NT2/D1 (cell line): ENCODE data around the gene HM13.

ENCODE experiments used
- DNase-seq: peaks from one replicate; pipeline ENCODE4 v3.0.0-alpha.2; 2011; ENCODE audit warnings: low read depth, low spot score
- H3K27me3 ChIP-seq: 2 replicates; pipeline ENCODE4 v1.6.0; 2011; ENCODE audit warnings: mild to moderate bottlenecking; ENCODE audit not compliant: insufficient read length, insufficient read depth
- H3K36me3 ChIP-seq: 2 replicates; pipeline ENCODE4 v1.6.1; 2011; ENCODE audit warnings: mild to moderate bottlenecking, low read length, mixed read lengths; ENCODE audit not compliant: insufficient read depth, insufficient read length
- H3K4me1 ChIP-seq: 2 replicates; pipeline ENCODE4 v1.5.1; 2011; ENCODE audit not compliant: insufficient read depth, insufficient read length
- H3K4me3 ChIP-seq: 2 replicates; pipeline ENCODE4 v1.5.1; 2011; ENCODE audit warnings: low read depth; ENCODE audit not compliant: insufficient read length
- H3K9ac ChIP-seq: 2 replicates; pipeline ENCODE4 v1.6.0; 2011; ENCODE audit warnings: low read depth; ENCODE audit not compliant: insufficient read length
- H3K9me3 ChIP-seq: 2 replicates; pipeline ENCODE4 v1.5.1; 2011; ENCODE audit warnings: mild to moderate bottlenecking, low read length; ENCODE audit not compliant: insufficient read depth
- SUZ12 ChIP-seq: IDR thresholded peaks from 2 replicates; pipeline ENCODE4 v1.6.1; 2011; ENCODE audit not compliant: insufficient read length, insufficient read depth; ENCODE audit errors: extremely low read depth
- YY1 ChIP-seq: IDR thresholded peaks from 2 replicates; pipeline ENCODE4 v1.6.1; 2011; ENCODE audit not compliant: insufficient read length, insufficient read depth
- ZNF274 ChIP-seq: IDR thresholded peaks from 2 replicates; pipeline ENCODE4 v1.6.1; 2011; ENCODE audit warnings: mild to moderate bottlenecking, low read depth, low read length

The HM13 gene

DNA sequence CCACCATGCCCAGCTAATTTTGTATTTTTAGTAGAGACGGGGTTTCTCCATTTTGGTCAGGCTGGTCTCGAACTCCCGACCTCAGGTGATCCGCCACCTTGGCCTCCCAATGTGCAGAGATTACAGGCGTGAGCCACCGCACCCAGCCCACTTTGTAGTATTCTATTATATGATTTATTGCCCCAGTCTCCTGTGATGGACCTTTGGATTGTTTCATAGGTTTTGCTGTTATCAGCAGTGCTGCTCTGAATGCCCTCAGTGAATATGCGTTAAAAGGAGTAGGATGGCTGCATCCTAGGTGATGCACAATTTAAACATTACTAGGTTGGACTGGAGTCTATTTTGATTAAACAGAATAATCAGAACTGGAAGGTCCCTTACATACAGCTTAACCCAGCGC lies 101.2 kb downstream of the HM13 start:
- H3K4me1 ChIP-seq = peaks cover 5% of the 10 kb centered on the region
- H3K9ac ChIP-seq = no peak overlapping the region
- TF ChIP-seq SUZ12 (no peak), ZNF274 (no peak), YY1 (no peak)

DNA sequence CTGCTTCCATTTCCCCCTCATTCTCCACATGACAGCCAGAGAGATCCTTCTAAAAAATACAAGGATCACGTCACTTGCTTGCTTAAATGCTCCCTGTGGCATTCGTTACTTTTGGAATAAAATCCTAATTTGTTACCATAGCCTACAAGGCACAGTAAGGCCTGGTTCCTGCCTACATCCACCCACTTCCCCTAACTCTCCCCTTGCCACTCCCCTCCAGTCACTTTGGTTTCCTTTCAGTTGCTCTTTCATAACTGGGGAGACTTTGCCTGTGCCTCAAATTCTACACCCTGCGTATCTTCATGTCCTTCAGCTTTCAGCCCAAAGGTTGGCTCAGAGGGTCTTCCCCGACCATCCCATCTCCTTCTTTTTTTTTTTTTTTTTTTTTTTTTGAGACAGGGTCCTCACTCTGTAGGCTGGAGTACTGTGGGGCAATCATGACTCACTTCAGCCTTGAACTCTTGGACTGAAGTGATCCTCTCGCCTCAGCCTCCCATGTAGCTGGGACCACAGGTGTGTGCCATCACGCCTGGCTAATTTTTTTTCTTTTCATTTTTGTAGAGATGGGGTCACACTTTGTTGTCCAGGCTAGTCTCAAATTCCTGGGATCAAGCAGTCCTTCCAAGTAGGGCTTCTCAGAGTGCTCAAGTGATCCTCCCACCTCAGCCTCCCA lies 103.3 kb downstream of the HM13 start:
- H3K9ac ChIP-seq = no peak overlapping the region
- no peaks in the 10 kb centered on the region for H3K4me1 ChIP-seq
- no peaks in the 10 kb centered on the region for H3K9me3 ChIP-seq
- DNase-seq = no peak
- TF ChIP-seq ZNF274 (no peak), YY1 (no peak), SUZ12 (no peak)
- H3K27me3 ChIP-seq = no peaks in the 10 kb centered on the region
- H3K4me3 ChIP-seq = no peak overlapping the region
- H3K36me3 ChIP-seq = no peaks in the 10 kb centered on the region

More for the DNA sequence above, 101.2 kb downstream of the HM13 start:
- DNase-seq = no peak
- no peaks in the 10 kb centered on the region for H3K9me3 ChIP-seq
- H3K27me3 ChIP-seq = no peaks in the 10 kb centered on the region
- no peaks in the 10 kb centered on the region for H3K36me3 ChIP-seq
- H3K4me3 ChIP-seq = no peak overlapping the region
